GM18499 (cell line): ENCODE measurements around the gene DLK2.

Source experiments
- ATAC-seq: cut with Tn5 transposase; IDR thresholded peaks from one replicate; pipeline ENCODE4 v1.9.1; 2021; ENCODE audit warnings: moderate number of reproducible peaks; ENCODE audit not compliant: insufficient read depth, unreplicated experiment

The DLK2 gene

DNA sequence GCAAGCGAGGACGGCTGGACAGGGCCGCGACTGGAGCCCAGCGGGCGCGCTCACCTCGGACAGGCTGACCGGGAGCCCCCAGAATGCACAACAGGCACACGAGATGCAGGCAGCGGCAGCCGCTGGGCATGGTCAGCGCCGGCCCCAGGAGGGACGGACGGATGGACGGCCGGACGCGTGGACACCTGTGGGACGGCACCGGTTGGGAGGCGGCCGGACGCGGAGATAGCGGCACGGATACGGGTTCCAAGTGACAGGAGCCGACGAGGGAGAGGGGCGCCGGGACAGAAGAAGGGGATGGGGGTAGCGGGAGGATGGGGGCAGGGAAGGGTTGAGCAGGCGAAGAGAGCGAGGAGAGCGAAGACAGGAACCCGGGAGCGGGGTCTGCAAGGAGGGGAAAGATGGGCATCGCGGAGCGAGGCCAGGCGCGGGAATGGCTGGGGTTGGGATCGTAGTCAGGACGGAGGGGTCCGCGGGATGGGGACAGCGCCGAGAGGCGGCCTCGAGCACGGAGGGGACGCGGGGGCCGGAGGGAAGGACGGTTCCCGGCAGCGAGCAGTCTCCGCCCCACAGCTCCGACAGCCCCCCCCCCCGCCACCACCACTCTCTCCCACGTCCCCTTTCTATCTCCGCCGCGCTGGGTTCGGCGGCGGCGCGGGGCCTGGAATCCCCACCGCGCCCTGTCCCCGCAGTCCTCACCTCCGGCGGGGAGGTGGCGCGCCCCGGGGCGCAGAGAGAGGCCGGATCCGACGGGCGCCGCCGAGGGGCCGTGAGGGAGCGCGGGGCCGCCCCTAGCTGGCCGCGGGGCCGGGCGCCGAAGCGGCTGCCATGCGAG, 435 bp downstream of the DLK2 start:
- no peak for ATAC-seq

DNA sequence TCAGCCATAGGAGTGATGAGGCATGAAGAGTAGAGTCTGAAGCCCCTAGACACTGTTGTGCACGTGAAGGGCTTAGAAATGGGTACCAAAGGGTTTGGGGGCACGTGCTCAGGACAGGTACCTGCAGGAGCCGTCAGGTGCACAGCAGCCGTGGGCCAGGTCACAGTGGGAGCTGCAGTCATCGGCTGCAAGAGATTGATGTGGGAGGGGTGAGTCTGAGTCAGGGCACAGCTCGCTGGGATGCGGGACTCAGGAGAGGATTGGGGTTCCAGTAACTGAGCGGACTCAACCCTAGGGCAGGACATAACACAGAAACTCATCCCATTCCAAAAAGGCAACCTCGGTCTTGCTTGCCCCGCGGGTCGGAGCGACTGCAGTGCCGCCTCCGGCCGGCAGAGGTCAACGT, 1.1 kb downstream of the DLK2 start:
- no peak for ATAC-seq

DNA sequence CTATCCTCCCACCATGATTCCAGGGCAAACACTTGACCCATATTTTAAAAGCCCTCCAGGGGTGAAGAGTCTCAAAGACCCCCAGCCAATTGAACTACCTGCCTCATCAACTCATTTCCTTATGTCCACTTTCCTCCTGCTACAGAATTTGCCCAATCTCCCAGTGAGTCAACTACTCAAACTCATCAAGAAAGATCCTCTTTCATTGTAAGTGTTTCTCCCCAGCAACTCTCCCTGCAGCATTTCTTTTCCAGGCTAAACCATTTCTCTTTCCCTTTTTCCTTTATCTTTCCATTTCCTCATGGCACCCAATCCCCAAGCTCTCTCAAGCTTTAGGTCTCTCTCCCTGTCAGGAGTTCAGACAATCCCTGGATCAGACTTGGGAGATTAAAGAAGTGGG, 1.5 kb downstream of the DLK2 start:
- no peak for ATAC-seq

DNA sequence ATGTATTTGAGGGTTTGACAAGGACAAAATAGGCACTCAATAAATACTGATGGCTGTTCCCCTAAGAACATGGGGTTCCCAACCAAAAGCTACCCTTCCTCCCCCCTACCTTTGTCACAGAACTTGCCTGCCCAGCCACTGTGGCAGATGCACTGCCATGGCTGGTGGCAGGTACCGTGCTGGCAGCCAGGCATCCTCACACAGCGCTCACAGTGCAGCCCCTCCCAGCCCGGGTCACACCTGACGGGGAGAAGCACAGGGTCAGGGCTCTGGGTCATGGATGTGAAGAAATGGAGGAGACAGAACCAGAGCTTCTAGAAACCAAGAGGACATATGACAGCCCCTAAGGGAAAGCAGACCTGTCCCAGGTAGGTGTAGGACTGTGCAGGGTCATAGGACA, 2.5 kb downstream of the DLK2 start:
- no peak for ATAC-seq

DNA sequence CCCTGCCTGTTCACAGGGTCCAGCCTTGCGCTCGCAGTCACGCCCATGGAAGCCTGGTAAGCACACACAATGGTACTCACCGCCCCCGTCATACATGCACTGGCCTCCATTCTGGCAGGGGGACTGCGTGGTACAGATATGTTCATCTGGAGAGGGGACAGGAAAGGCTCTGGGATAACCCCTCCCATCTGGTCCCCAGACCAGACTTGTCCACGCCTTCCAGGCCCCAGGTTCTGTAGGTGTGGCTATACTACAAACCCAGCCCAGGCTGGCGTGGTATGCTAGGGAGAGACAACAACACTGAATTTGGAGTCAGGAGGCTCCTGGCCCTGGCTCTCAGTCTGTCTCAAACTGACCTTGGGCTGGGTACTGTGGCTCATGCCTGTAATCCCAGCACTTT, 3.4 kb downstream of the DLK2 start:
- no peak for ATAC-seq

DNA sequence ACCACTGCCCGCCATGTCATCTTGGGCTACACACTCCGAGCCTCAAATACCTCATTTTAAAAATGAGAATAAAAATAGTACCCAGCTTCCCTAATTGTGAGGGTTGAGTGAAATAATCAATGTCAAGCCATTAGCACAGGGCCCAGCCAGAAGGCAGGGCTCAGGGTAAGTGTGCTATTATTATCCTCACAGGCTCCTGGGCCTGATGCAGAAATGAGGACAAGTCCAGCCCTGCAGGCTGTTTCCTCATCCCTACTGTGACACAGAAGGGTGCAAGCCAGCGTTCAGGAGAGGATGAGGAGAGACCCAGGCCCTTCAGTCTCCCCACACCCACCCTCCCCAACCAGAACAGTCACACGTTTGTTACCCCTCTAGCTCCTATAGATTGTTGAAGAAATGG, 4.0 kb downstream of the DLK2 start:
- ATAC-seq: no peak

DNA sequence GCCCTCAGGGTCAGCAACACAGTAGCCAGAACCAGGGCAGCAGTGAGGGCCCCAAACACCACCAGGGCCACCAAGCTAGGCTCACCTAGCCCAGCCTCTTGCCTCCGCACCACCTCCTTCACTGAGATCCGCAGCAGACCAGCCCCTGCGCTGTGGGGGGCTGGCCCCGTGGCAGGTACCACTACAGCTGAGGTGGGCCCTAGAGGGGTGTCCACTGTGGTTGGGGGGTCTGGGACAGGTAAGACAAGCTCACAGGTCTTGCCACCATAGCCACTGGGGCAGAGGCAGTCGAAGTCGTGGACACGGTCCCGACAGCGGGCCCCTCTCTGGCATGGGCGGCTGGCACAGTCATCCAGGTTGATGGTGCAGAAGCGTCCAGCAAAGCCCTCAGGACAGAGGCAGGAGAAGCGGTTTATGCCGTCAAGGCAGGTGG, 4.6 kb downstream of the DLK2 start:
- ATAC-seq: no peak

DNA sequence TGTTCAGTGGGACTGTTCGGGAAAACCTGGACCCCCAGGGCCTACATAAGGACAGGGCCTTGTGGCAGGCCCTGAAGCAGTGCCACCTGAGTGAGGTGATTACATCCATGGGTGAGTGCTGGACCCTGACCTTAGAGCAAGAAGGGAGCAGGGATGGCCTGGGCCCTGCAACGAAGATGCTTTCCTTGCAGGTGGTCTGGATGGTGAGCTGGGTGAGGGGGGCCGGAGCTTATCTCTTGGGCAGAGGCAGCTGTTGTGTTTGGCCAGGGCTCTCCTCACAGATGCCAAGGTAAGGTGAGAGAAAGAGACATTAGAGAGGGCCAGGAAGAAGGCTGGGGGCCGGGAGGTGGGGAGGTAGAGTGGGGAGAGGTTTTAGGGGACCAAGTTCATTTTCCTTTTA, 6.4 kb downstream of the DLK2 start:
- no peak for ATAC-seq

DNA sequence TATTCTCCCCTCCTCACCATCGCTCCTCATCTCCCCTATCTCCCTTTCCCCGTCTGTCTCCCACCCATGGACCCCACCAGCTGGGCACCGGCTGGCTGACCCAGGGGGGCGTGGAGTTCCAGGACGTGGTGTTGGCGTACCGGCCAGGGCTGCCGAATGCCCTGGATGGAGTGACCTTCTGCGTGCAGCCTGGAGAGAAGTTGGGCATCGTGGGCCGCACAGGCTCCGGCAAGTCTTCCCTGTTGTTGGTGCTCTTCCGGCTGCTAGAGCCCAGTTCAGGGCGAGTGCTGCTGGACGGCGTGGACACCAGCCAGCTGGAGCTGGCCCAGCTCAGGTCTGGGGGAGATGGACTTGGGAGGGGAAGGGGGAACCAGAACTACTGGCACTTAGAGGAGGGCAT, 7.7 kb downstream of the DLK2 start:
- ATAC-seq: no peak

DNA sequence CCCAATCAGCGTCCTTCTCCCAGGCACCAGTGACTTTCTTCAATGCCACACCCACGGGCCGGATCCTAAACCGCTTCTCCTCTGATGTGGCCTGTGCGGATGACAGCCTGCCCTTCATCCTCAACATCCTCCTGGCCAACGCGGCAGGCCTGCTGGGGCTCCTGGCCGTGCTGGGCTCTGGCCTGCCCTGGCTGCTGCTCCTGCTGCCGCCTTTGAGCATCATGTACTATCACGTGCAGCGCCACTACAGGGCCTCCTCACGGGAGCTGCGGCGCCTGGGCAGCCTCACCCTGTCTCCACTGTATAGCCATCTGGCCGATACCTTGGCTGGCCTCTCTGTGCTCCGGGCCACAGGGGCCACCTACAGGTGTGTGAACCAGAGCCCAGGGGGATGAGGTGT, 9.8 kb downstream of the DLK2 start:
- no peak for ATAC-seq

DNA sequence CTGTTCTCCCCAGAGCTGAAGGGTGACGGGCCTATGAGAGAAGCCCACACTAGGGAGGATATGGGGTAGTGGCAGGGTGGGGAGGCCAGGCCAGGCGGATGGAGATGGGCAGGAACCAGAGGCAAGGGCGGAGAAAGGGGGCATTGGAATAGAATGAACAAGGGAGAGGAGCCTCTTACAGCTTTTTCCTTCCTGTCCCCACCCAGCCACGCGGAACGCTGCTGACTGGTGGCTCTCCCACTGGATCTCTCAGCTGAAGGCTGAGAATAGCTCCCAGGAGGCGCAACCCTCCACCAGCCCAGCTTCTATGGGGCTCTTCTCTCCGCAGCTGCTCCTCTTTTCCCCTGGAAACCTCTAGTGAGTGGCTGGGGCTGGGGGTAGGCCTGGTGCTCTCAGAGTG, 10.8 kb downstream of the DLK2 start:
- no peak for ATAC-seq

DNA sequence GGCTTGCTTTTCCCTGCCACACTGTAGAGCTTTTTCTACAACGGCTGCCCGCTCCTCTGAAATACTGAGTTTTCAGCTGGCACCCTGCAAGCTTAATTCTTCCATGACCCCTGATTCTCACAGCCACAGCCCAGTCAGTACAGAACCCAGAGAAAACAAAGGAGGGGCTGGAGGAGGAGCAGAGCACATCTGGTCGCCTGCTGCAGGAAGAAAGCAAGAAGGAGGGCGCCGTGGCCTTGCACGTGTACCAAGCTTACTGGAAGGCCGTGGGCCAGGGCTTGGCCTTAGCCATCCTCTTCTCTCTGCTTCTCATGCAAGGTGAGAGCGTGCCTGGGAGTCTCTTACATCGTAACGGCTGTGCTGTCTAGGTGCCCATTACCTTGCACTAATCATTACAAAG, 11.3 kb downstream of the DLK2 start:
- no peak for ATAC-seq

DNA sequence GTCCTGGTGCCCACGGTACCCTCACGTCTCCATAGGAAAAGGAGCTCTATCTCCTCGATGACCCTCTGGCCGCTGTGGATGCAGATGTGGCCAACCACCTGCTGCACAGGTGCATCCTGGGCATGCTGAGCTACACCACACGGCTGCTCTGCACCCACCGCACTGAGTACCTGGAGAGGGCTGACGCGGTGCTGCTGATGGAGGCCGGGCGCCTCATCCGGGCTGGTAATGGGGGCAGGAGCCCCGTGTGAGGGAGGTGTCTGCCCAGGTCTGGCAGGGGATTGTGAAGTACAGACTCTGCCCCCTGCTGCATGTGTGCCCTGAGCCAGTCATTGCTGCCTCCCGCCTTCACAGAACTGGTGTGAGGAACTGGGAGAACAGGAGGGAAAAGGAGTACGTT, 12.4 kb downstream of the DLK2 start:
- no peak for ATAC-seq

DNA sequence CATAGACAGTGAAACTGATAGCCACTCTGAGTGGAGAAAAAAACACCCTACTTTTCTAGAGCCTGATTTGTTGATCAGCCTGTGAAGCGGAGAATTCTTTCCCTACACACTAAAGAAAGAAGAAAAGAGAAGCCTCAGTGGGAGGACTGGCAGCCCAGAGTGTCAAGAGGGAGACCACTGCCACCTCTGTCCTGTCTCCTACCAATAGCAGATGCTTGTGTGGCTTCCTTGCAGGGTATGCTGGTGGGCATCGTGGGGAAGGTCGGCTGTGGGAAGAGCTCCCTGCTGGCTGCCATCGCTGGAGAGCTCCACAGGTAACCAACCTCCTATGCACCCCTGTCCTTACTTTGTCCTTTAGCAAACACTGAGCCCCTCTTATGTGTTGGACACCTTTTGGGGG, 17.6 kb downstream of the DLK2 start:
- ATAC-seq: no peak

DNA sequence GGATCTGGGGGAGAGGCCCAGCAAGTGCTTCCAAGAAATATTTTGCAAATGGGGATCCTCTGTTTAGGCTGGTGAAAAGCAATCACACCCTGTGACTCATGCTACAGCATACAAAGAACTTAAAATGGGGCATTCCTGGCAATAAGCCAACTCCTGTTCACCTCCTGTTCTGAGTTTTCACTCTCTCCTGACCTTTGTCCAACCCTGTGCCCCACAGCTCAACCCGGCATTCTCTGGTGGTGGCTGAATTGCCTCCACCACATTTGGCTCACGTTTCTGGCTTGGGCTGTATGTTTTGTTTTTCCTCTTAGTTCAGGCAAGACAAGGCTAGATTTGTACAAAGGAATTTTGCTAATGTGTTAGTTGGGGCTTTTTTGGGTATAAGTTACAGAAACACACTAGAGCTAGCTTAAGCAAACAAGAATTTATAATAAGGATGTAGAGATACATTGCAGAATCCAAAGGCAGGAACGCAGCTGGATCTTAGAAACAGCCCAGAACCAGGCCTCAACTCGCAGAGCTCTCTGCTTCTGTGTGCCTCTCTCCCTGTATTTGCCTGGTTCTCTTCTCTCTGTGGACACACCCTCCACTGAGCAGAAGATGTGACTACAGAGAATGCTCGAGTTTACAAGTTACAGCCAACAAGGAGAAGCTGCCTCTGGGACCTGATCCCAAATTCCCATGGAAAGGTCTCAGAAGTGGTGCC, 18.6 kb downstream of the DLK2 start:
- no peak for ATAC-seq

DNA sequence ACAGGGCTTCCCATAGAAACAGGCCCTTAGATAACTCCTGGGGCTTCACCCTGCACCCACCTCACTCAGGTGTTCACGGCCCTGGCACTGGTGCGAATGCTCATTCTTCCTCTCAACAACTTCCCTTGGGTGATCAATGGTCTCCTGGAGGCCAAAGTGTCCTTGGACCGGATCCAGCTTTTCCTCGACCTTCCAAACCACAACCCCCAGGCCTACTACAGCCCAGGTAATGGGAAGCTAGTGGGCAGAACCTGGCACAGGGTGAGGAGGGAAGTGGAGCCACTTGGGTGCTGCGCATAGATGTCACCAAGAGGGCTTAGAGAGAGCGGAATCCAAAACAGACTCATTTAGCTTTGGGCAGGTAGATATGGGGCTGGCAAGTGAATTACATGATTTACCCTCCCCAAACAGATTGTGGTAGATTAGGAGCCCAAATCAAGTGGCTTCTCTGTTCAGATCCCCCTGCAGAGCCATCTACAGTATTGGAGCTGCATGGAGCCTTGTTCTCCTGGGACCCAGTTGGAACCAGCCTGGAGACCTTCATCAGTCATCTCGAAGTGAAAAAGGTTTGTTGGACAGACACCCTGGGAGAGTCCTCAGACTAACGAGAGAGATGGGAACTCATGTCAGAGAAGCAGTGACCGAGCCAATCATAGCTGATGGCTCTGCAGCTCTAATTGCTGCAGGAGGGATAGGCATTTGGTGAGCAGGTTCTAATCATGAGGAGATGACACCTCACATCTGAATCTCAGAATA, 19.5 kb downstream of the DLK2 start:
- ATAC-seq: no peak

DNA sequence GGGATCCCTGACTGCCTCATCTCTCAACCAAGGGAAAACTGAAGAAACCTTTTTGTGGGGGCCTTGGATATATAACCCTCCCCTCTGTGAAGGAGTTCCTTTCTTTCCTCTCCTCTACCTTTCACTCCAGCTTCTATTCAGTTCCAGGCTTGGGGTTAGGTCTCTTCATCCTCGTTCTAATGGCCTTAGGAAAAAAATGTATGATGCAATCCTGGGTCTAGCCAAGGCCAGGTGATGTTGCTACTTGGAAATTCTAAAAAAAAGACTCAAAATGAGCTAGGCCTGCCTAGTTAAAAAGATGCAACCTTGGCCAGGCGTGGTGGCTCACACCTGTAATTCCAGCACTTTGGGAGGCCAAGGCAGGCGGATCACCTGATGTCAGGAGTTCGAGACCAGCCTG, 20.4 kb downstream of the DLK2 start:
- no peak for ATAC-seq

DNA sequence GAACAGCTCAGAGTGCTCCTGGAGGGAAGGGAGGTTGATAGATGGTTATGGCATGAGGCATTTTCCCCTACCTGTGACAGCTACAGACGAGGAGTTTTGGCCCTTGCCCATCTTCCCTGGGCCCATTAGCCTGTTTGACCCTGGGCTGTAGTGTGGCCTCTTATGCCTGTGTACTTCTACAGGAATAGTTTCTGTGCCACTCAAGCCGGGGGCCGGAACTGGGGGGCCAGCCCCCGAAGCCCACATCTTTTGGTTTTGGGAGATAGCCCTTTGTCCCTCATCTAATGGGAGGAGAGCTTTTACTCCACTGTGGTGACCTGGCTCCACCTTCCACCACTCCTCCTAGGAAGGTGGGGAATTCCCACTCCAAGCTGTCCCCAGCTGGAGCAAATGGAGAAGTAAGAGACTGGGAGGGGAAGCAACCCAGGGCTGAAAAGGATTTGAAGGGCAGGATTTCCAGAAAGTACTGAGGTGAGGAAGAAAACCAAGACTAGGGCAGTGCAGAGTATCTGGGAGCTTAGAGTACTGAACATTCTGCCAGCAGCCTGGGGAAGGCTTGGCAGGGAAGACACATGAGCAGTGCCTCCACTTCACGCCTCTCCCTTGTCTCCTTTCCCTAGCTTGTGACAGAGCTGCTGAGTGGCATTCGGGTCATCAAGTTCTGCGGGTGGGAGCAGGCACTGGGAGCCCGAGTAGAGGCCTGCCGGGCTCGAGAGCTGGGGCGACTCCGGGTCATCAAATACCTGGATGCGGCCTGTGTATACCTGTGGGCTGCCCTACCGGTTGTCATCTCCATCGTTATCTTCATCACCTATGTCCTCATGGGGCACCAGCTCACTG, 21.1 kb downstream of the DLK2 start:
- ATAC-seq: no peak

DNA sequence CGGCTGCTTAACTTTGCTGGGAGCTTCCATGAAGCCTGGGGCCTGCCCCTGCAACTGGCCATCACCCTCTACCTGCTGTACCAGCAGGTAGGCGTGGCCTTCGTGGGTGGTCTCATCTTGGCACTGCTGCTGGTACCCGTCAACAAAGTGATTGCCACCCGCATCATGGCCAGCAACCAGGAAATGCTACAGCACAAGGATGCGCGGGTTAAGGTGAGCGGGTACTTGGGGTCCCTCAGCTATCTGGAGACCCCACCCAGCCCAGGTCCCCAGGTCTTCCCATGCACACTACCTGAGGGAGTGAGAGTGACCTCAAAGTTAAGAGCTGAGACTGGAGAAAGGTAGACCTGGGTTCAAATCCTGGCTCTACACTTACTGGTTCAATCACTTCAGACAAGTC, 22.2 kb downstream of the DLK2 start:
- no peak for ATAC-seq
